Hypothalamus (tissue), 51 donors: ENCODE data around the gene RPAIN.

Experiments used
- DNase-seq, 51 donors: peaks; one replicate each; lab custom pipeline; 2025; lab: John Stamatoyannopoulos, UW

The RPAIN gene

DNA sequence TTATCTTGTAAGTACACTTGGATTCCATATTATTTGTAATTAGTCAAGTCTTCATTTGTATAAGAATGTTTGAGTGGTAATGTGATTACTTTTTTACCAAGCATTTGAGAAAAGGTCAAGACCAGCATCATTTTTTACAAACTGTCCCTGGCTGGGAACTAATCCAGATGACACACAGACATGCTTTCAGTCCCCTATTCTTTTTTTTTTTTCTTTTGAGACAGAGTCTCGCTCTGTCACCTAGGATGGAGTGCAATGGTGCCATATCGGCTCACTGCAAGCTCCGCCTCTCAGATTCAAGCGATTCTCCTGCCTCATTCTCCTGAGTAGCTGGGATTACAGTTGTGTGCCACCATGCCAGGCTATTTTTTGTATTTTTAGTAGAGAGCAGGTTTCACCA lies 61.5 kb downstream of the RPAIN start:
- DNase-seq: no peak
